Ishikawa (cell line): ENCODE results near the gene HSPB6.

Source experiments
- CEBPB ChIP-seq: IDR thresholded peaks from 2 replicates; pipeline ENCODE4 v1.6.1; 2012
- CREB1 ChIP-seq: IDR thresholded peaks from 2 replicates; pipeline ENCODE4 v1.6.1; 2012; ENCODE audit warnings: low read depth
- EGR1 ChIP-seq: IDR thresholded peaks from 2 replicates; pipeline ENCODE4 v1.6.1; 2012
- EP300 ChIP-seq: IDR thresholded peaks from 2 replicates; pipeline ENCODE4 v1.6.1; 2012; ENCODE audit warnings: borderline replicate concordance
- FOXM1 ChIP-seq: IDR thresholded peaks from 2 replicates; pipeline ENCODE4 v1.6.1; 2012; ENCODE audit warnings: low read depth, borderline replicate concordance
- MAX ChIP-seq: IDR thresholded peaks from 2 replicates; pipeline ENCODE4 v1.6.1; 2012
- NFIC ChIP-seq: IDR thresholded peaks from 2 replicates; pipeline ENCODE4 v1.6.1; 2012
- RAD21 ChIP-seq: IDR thresholded peaks from 2 replicates; pipeline ENCODE4 v1.6.1; 2012; ENCODE audit warnings: low read depth
- REST ChIP-seq: IDR thresholded peaks from 2 replicates; pipeline ENCODE4 v1.6.1; 2012; ENCODE audit warnings: low read depth, mild to moderate bottlenecking
- TAF1 ChIP-seq: IDR thresholded peaks from 2 replicates; pipeline ENCODE4 v1.6.1; 2012; ENCODE audit warnings: low read depth, mild to moderate bottlenecking
- TCF12 ChIP-seq: IDR thresholded peaks from 2 replicates; pipeline ENCODE4 v1.6.1; 2012; ENCODE audit warnings: low read depth
- TEAD4 ChIP-seq: IDR thresholded peaks from 2 replicates; pipeline ENCODE4 v1.6.1; 2012
- USF1 ChIP-seq: IDR thresholded peaks from 2 replicates; pipeline ENCODE4 v1.6.1; 2012
- YY1 ChIP-seq: IDR thresholded peaks from 2 replicates; pipeline ENCODE4 v1.6.1; 2012; ENCODE audit warnings: low read depth
- ZBTB7A ChIP-seq: IDR thresholded peaks from 2 replicates; pipeline ENCODE4 v1.6.1; 2012; ENCODE audit warnings: low read depth

The HSPB6 gene

GRCh38 chr19:35793381-35794165, 36.7 kb upstream of the HSPB6 start:
- TF ChIP-seq MAX (no peak), ZBTB7A (no peak), EGR1 (no peak), CREB1 (no peak), USF1 (no peak), TAF1 (no peak), REST (no peak), CEBPB (no peak), YY1 (no peak), NFIC (no peak), RAD21 (no peak), TEAD4 (no peak), FOXM1 (no peak), EP300 (no peak), TCF12 (no peak)

- no peak for TF ChIP-seq FOXM1
- TF ChIP-seq RAD21: no peak
Observed at GRCh38 chr19:35792888-35793287, 36.1 kb upstream of the HSPB6 start.

- TF ChIP-seq ZBTB7A: no peak
- TF ChIP-seq CREB1: no peak
- no peak for TF ChIP-seq TCF12
- no peak for TF ChIP-seq EGR1
- TF ChIP-seq MAX: no peak
- no peak for TF ChIP-seq FOXM1
- TF ChIP-seq TAF1: no peak
- no peak for TF ChIP-seq EP300
- TF ChIP-seq REST: no peak
- TF ChIP-seq TEAD4: no peak
Observed at GRCh38 chr19:35792312-35792711, 35.5 kb upstream of the HSPB6 start.

- TF ChIP-seq REST: no peak
- no peak for TF ChIP-seq RAD21
- TF ChIP-seq EP300: no peak
- TF ChIP-seq ZBTB7A: no peak
- TF ChIP-seq TEAD4: no peak
- TF ChIP-seq CREB1: no peak
- no peak for TF ChIP-seq TAF1
- no peak for TF ChIP-seq EGR1
- no peak for TF ChIP-seq YY1
- TF ChIP-seq TCF12: no peak
- no peak for TF ChIP-seq FOXM1
- no peak for TF ChIP-seq MAX
- TF ChIP-seq CEBPB: no peak
- TF ChIP-seq NFIC: no peak
- TF ChIP-seq USF1: no peak
Observed at GRCh38 chr19:35791814-35792279, 35.0 kb upstream of the HSPB6 start.
